D341Med (cell line): ENCODE data around the gene CNTN5.
"Not testable (repeated sequence)": the region's sequence is repeated elsewhere in the genome, so short reads cannot be mapped to it uniquely, and the experiment has no call there.

Source experiments
- DNase-seq: peaks from one replicate; pipeline ENCODE4 v3.0.0; 2012; ENCODE audit warnings: low spot score

CNTN5 gene

GRCh38 chr11:100220801-100221200 lies 1200.1 kb downstream of the CNTN5 start:
- DNase-seq = no peak

- DNase-seq = no peak
These were observed 1201.0 kb downstream of the CNTN5 start for GRCh38 chr11:100221791-100222190.

- DNase-seq = no peak
These were observed 1203.8 kb downstream of the CNTN5 start for GRCh38 chr11:100224541-100225034.

- no peak for DNase-seq
These were observed 1208.3 kb downstream of the CNTN5 start for GRCh38 chr11:100229086-100229485.

GRCh38 chr11:100232006-100232405 lies 1211.3 kb downstream of the CNTN5 start:
- DNase-seq = no peak

- no peak for DNase-seq
These were observed 1214.3 kb downstream of the CNTN5 start for GRCh38 chr11:100235085-100235484.

GRCh38 chr11:100240025-100240539 lies 1219.3 kb downstream of the CNTN5 start:
- peak; percentile 25 for DNase-seq

GRCh38 chr11:100247704-100248103 lies 1227.0 kb downstream of the CNTN5 start:
- no peak for DNase-seq

GRCh38 chr11:100257238-100257803 lies 1236.6 kb downstream of the CNTN5 start:
- not testable (repeated sequence) for DNase-seq

GRCh38 chr11:100269516-100269915 lies 1248.8 kb downstream of the CNTN5 start:
- no peak for DNase-seq

GRCh38 chr11:100273066-100273815 lies 1252.5 kb downstream of the CNTN5 start:
- no peak for DNase-seq

GRCh38 chr11:100274466-100274865 lies 1253.7 kb downstream of the CNTN5 start:
- not testable (repeated sequence) for DNase-seq

- peak; percentile 26 for DNase-seq
These were observed 1274.0 kb downstream of the CNTN5 start for GRCh38 chr11:100294748-100295147.

GRCh38 chr11:100296051-100296679 lies 1275.4 kb downstream of the CNTN5 start:
- no peak for DNase-seq

- no peak for DNase-seq
These were observed 1276.8 kb downstream of the CNTN5 start for GRCh38 chr11:100297516-100297915.

GRCh38 chr11:100302824-100303223 lies 1282.1 kb downstream of the CNTN5 start:
- DNase-seq = no peak

GRCh38 chr11:100303897-100304296 lies 1283.1 kb downstream of the CNTN5 start:
- no peak for DNase-seq

- DNase-seq = no peak
These were observed 1287.5 kb downstream of the CNTN5 start for GRCh38 chr11:100308202-100308601.

- no peak for DNase-seq
These were observed 1295.2 kb downstream of the CNTN5 start for GRCh38 chr11:100315946-100316345.

- DNase-seq = no peak
These were observed 1296.2 kb downstream of the CNTN5 start for GRCh38 chr11:100316952-100317351.

GRCh38 chr11:100319691-100320090 lies 1298.9 kb downstream of the CNTN5 start:
- no peak for DNase-seq

- DNase-seq = no peak
These were observed 1308.0 kb downstream of the CNTN5 start for GRCh38 chr11:100328626-100329340.
